Measurements from ENCODE around the gene ANKRD13C. TPM values are rescaled to one million over a fixed set of nuclear protein-coding genes. Genes with fewer than 3 reads are reported as not detected.

The ANKRD13C gene
- total RNA-seq, 1 experiment from 2014 or later: 34.4 TPM

DNA sequence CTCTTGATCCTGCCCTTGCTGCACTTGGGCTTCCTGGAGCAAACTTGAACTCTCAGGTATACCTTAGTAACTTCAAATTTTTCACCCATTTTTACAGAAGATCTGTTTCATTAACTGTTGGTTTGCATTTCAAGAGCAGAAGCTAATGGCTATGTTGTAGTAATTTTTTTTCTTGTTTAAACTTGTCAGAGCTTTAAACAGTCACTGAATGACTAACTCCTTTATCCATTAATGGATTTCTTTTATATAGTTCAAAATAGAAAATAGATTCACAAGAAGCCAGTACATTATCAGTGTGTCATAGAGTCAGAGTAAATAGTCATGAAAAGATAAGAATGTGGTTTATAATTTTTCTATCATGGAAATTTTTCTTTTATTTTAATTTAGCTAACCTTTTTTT, 119.8 kb downstream of the ANKRD13C start:
- no peak for DNase-seq

DNA sequence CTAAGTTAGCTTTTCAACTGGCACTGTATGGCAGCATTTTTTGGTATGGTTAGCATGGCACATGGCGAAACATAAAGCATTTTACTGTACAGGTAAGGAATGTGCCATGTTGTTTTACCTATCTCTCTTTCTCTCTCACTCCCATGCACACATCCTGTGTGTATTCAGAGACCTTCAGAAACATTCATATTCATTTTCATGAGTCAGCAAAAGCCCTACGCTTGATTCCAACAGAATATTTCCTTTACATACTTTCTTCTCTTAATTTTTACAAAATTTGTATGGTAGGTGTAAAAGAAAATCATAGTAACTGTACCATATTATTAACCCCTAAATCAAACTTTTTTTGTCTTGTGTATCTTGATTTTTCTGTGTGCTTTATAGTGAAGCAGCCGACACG, 123.0 kb downstream of the ANKRD13C start:
- Histone ChIP-seq H3K36me3 (replicated peaks; ENCODE audit: control insufficient read depth, insufficient read depth, low read length) (peaks cover 46% of the 10 kb centered on the region), H3K4me3 (ENCODE audit: insufficient read depth, low read depth, low read length) (no peak overlapping the region), H3K27me3 (ENCODE audit: control insufficient read depth, insufficient read depth, low read length) (no peaks in the 10 kb centered on the region)
- no peak for DNase-seq

More for the DNA sequence above, 119.8 kb downstream of the ANKRD13C start:
- peaks cover 47% of the 10 kb centered on the region for H3K36me3 ChIP-seq (replicated peaks; ENCODE audit: control insufficient read depth, insufficient read depth, low read length)
- no peak overlapping the region for H3K4me3 ChIP-seq (ENCODE audit: insufficient read depth, low read depth, low read length)
- no peaks in the 10 kb centered on the region for H3K27me3 ChIP-seq (ENCODE audit: control insufficient read depth, insufficient read depth, low read length)

GRCh38 chr1:70228670-70229069, 125.9 kb downstream of the ANKRD13C start:
- no peak for DNase-seq
- no peak overlapping the region for H3K4me3 ChIP-seq (ENCODE audit: insufficient read depth, low read depth, low read length)
- peaks cover 35% of the 10 kb centered on the region for H3K36me3 ChIP-seq (replicated peaks; ENCODE audit: control insufficient read depth, insufficient read depth, low read length)
- no peaks in the 10 kb centered on the region for H3K27me3 ChIP-seq (ENCODE audit: control insufficient read depth, insufficient read depth, low read length)

DNA sequence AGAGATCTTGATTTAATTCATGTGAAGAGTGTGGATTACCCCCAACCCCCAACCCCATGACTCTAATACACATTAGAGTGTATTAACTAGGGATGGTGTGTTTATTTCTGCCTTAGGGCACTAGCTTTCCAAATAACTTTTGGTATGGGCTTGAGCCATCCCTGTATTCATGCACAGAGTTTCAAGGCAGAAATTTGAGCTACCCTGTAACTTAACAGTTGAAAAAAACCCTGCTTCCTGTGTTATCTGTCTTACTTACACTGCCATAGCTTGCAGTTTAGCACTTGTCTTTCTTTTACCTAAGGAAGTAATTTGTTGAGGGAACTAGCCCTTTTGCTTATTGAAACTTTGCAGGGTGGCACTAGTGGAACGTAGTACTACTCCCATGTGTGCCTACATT, 127.1 kb downstream of the ANKRD13C start:
- Histone ChIP-seq H3K4me3 (ENCODE audit: insufficient read depth, low read depth, low read length) (no peak overlapping the region), H3K27me3 (ENCODE audit: control insufficient read depth, insufficient read depth, low read length) (no peaks in the 10 kb centered on the region), H3K36me3 (replicated peaks; ENCODE audit: control insufficient read depth, insufficient read depth, low read length) (peaks cover 33% of the 10 kb centered on the region)
- DNase-seq: no peak

- H3K4me3 ChIP-seq (ENCODE audit: insufficient read depth, low read depth, low read length): no peak overlapping the region
- no peak for DNase-seq
- H3K27me3 ChIP-seq (ENCODE audit: control insufficient read depth, insufficient read depth, low read length): no peaks in the 10 kb centered on the region
- peaks cover 16% of the 10 kb centered on the region for H3K36me3 ChIP-seq (replicated peaks; ENCODE audit: control insufficient read depth, insufficient read depth, low read length)
Observed at GRCh38 chr1:70224954-70225353, 129.6 kb downstream of the ANKRD13C start.

- no peak for DNase-seq
- Histone ChIP-seq H3K4me3 (ENCODE audit: insufficient read depth, low read depth, low read length) (no peak overlapping the region; the same call in 1 of the 2 replicates), H3K27me3 (ENCODE audit: control insufficient read depth, insufficient read depth, low read length) (no peaks in the 10 kb centered on the region), H3K36me3 (replicated peaks; ENCODE audit: control insufficient read depth, insufficient read depth, low read length) (peaks cover 8% of the 10 kb centered on the region)
Observed at GRCh38 chr1:70222716-70223235, 131.7 kb downstream of the ANKRD13C start.

DNA sequence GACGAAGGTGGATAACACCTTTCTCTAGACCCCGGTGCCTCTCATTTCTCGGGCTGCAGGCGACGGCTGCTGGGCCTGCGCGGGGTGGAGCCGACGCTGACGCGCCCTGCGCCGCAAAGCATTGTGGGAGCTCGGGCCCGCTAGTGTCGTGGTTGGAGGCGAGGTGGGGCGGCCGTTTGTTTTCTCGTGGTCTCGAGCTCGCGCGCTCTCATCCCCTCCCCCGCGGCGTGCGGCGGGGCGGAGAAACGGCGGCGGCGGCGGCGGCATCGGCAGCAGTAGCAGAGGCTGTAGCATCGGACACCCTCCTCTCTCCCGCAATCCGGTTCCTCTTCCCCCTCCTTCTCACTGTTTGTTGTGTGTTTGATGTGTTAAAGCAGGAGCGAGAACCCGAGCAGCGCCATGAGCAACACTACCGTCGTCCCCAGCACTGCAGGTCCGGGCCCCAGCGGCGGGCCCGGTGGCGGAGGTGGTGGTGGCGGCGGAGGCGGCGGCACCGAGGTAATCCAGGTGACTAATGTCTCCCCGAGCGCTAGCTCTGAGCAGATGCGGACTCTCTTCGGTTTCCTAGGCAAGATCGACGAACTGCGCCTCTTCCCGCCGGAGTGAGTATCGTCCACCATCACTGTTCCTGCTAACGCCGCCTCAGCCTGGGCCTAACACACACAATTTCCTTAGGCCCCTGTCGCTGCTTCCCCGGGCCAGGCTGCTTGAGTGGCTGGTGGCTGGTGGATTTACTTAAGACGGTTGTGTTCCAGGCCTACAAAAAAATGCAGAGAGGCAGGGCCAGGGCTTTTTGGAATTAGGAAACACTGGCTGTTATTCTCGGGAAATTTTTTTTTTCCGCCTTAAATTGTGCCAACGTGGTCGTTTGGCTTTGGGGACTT, 133.0 kb downstream of the ANKRD13C start, which contains the start of gene SRSF11:
Gene SRSF11 (plus strand): TSS at position 143 of the 884 bp plus-strand sequence. CDS start 257 bp downstream, at position 400.
- no peaks in the 10 kb centered on the region for H3K27me3 ChIP-seq (ENCODE audit: control insufficient read depth, insufficient read depth, low read length)
- H3K4me3 ChIP-seq (ENCODE audit: insufficient read depth, low read depth, low read length): peak within 1 kb of the TSS; percentile 88
- peak; percentile 89 for DNase-seq
- H3K36me3 ChIP-seq (replicated peaks; ENCODE audit: control insufficient read depth, insufficient read depth, low read length): peaks cover 7% of the 10 kb centered on the region

DNA sequence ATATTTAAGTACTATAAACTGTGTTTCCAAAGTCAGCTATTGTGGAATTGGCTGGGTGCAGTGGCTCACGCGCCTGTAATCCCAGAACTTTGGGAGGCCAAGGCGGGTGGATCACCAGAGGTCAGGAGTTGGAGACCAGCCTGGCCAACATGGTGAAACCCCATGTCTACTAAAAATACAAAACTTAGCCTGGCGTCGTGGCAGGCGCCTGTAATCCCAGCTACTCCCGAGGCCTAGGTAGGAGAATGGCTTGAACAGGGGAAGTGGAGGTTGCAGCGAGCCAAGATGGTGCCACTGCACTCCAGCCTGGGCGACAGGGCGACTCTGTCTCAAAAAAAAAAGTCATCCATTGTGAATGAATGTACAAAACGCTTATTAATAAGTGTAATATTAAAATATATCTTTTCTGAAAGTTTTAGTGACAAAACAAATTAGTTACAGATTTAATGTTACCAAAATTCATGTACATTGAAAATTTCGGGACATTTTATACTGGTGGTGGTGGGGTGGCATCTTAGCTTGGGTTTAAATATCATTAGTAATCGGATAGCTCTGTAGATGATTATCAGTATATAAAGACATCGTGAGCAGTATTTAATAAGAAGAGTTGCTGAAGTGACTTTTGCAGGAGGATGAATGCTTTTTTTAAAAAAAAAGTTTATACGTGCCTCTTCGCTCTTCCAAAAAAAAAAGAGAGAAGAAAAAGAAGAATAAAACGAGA, 133.8 kb downstream of the ANKRD13C start:
- no peaks in the 10 kb centered on the region for H3K27me3 ChIP-seq (ENCODE audit: control insufficient read depth, insufficient read depth, low read length)
- H3K36me3 ChIP-seq (replicated peaks; ENCODE audit: control insufficient read depth, insufficient read depth, low read length): peaks cover 7% of the 10 kb centered on the region
- H3K4me3 ChIP-seq (ENCODE audit: insufficient read depth, low read depth, low read length): peak overlapping the region; percentile 88
- peak; percentile 7 for DNase-seq

- Histone ChIP-seq H3K4me3 (ENCODE audit: insufficient read depth, low read depth, low read length) (no peak overlapping the region), H3K27me3 (ENCODE audit: control insufficient read depth, insufficient read depth, low read length) (no peaks in the 10 kb centered on the region), H3K36me3 (replicated peaks; ENCODE audit: control insufficient read depth, insufficient read depth, low read length) (peaks cover 7% of the 10 kb centered on the region)
- DNase-seq: no peak
Observed at GRCh38 chr1:70220015-70220414, 134.5 kb downstream of the ANKRD13C start.

DNA sequence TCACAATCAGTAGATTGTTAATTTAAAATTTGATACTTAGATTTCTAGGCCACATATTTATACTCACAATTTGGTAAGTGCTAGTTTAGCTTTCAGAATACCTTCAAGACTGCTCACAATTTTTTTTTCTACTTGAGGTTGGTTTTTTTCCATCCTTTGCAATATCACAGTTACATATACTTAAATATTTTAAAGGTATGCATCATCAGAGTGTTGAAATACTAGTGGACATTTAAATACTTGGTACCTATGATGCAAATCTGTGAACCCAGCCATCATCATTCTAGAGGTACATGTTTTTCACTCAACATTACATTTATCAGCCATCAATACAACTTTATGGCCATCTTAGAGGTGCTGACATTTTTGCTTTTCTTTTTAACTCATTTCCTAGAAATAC, 143.0 kb downstream of the ANKRD13C start:
- Histone ChIP-seq H3K36me3 (replicated peaks; ENCODE audit: control insufficient read depth, insufficient read depth, low read length) (peaks cover 4% of the 10 kb centered on the region), H3K4me3 (ENCODE audit: insufficient read depth, low read depth, low read length) (no peak overlapping the region), H3K27me3 (ENCODE audit: control insufficient read depth, insufficient read depth, low read length) (no peaks in the 10 kb centered on the region)
- no peak for DNase-seq

DNA sequence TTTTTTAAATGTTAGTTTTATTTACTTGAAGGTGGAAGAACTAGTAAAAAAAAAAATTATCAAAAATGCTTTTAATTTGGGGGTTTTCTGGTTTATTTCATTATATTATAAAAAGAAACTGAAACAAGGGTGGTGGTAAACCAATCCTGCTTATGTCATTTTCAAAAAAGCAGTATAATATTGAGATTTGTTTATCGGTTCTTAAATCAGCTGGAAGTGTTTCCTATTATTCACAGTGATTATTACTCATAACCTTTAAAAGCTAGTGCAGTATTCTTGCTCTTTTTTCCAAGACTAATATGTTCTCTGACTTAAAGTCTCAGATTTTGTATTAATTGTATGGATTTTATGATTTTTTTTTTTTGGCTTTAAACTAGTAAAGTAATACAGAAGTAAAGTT, 143.7 kb downstream of the ANKRD13C start:
- H3K36me3 ChIP-seq (replicated peaks; ENCODE audit: control insufficient read depth, insufficient read depth, low read length): peaks cover 4% of the 10 kb centered on the region
- no peak overlapping the region for H3K4me3 ChIP-seq (ENCODE audit: insufficient read depth, low read depth, low read length)
- DNase-seq: no peak
- no peaks in the 10 kb centered on the region for H3K27me3 ChIP-seq (ENCODE audit: control insufficient read depth, insufficient read depth, low read length)

Other genes with a start within 250 kb of the ANKRD13C start
- gene LRRC40, start 149.1 kb downstream of the ANKRD13C start, total RNA-seq (2014; rRNA removed; shearing (Covaris generic)): 60.6 and 79.5 TPM in 2 replicates
- gene SRSF11, start 133.3 kb downstream of the ANKRD13C start, total RNA-seq (2014; rRNA removed; shearing (Covaris generic)): 160 and 215 TPM in 2 replicates
- gene CTH, start 56.5 kb upstream of the ANKRD13C start, total RNA-seq (2014; rRNA removed; shearing (Covaris generic)): 33.5 and 35.9 TPM in 2 replicates

All from H7 (cell line).